ENCODE measurements around the gene MAPT. TPM values are rescaled to one million over a fixed set of nuclear protein-coding genes. Genes with fewer than 3 reads are reported as not detected.
"Not testable (repeated sequence)": the region's sequence is repeated elsewhere in the genome, so short reads cannot be mapped to it uniquely, and the experiment has no call there.

The MAPT gene
- polyA plus RNA-seq, 1 donor, result 12.3 TPM

DNA sequence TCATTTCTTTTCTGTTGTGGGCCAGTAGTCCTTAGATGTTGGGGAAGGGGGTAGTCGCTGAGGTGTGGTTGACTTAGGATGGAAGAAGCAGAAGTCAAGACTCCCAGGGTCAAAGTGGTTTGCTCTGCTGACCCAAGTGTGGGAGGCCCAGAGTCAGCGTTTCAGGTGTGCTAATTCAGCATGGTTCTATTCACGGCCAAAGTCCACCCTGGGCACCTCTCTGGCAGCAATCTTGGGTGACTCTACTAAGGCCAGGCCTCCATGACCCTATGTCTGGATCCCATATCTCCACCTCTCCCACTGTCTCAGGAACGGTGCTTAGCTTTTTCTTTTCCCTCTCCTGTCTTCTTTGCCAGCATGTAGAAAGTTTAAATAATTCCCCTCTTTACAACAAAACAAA, 32.9 kb downstream of the MAPT start:
- no peak for DNase-seq (ENCODE audit: low read depth)

DNA sequence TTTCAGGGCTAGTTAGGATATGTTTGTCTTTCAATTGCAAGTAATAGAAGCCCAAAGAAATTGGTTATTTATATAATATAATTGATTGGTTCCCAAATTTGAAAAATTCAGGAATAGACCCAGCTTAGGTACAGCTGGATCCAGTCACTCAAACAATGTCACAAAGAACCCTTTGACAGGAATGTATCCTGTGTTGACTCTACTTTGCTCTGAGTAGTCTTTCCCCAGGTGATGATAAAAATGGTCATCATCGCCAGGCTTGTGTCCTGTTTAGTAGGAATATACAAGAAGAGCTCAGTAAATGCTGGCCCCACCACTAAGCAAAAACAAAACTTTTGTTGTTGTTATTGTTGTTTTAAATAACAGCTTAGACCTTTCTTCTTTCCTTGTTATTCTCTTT, 35.0 kb downstream of the MAPT start:
- no peak for DNase-seq (ENCODE audit: low read depth)

DNA sequence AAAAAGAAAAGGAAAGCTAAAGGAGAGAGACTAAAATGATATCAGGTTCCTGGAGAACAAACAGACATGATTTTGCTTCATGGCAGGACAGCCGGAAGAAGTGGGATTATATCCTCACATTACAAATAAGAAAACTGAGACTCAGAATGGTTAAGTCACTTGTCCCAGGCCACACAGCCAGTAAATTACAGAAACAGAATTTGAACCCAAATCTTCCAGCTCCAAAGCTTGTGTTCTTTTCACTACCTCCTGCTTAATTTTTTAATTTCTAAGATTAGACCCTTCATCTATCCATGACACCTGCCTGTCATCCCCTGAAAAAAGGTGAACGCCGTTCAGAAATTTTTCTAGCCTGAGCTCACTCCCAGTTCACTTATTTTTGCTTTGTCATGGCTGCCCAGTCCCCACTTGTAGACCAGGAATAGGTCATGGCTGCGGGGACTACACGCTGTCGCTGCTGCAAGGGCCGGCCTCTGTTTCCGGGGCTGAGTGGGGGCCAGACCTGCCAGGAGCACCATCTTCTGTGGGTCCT, 36.1 kb downstream of the MAPT start:
- DNase-seq (ENCODE audit: low read depth), result no peak

DNA sequence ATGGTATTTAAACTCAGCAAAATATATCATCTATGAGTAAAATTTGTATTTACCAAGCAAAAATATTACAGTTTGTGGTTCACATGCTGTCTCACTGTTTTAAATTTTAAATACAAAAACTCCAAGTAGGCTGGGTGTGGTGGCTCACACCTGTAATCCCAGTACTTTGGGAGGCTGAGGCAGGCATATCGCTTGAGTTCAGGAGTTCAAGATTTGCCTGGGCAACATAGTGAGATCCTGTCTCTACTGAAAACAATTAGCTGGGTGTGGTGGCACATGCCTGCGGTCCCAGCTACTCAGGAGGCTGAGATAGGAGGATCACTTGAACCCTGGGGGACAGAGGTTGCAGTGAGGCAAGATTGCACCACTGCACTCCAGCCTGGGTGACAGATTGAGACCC, 37.3 kb downstream of the MAPT start:
- no peak for DNase-seq (ENCODE audit: low read depth)

DNA sequence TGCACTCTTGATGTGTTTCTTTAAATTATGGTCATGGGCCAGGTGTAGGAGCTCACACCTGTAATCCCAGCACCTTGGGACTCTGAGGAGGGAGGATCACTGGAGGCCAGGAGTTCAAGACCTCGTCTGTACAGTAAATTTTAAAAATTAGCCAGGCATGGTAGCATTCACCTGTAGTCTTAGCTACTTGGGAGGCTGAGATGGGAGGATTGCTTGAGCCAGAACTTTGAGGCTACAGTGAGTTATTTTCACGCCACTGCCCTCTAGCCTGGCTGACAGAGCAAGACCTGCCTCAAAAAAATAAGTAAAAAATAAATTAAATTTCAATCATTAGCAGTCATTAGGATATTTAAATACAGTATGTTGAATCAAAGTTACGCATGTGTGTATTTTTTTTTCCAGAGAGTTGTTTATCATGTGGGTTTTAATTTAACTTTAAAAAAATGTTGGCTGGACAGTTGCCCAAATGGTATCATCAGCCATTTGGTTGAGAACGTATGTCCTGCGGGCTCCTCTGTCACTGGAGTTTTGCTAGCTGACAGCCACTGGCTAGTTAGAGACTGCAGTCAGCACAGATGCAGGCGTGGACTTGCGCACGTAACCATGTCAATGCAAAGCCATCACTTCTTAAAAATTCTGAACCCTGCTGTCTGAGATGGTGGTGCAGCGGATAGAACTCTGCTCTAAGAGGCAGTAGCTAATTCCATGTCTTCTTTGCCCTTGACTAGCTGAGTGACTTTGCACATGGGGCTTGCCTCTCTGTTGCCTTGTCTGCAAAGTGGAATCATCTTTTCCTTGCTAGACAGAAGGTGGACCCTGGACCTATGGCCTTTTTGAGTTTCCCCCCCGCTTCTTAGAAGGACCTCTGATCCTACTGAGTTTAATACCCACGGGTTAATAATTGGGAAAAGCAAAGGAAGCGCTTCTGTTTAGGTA, 40.0 kb downstream of the MAPT start:
- DNase-seq (ENCODE audit: low read depth), result no peak

DNA sequence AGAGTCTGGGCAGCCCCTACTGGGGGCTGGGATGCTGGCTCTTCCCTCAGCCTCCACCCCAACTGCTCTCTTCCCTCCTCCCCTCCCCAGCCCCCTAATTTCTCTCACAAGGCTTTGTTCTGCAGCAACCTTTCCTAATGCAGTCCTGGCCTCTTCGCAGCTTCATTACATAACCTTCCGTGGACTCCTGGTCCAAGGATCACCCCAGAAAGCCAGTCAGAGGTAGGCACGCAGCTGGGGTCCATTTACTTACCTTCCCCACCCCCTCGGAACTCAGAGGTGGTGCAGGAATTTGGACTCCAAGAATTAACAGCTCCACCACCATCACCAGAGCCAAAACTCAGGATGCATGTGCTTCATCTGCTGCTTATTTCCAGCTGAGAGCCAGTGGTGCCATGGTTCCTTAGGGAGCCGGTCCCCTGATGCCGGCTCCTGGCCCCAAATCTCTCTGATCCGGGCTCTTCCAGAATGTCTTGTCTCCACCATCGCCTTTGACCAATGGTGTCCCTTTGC, 40.9 kb downstream of the MAPT start:
- DNase-seq (ENCODE audit: low read depth), result no peak

DNA sequence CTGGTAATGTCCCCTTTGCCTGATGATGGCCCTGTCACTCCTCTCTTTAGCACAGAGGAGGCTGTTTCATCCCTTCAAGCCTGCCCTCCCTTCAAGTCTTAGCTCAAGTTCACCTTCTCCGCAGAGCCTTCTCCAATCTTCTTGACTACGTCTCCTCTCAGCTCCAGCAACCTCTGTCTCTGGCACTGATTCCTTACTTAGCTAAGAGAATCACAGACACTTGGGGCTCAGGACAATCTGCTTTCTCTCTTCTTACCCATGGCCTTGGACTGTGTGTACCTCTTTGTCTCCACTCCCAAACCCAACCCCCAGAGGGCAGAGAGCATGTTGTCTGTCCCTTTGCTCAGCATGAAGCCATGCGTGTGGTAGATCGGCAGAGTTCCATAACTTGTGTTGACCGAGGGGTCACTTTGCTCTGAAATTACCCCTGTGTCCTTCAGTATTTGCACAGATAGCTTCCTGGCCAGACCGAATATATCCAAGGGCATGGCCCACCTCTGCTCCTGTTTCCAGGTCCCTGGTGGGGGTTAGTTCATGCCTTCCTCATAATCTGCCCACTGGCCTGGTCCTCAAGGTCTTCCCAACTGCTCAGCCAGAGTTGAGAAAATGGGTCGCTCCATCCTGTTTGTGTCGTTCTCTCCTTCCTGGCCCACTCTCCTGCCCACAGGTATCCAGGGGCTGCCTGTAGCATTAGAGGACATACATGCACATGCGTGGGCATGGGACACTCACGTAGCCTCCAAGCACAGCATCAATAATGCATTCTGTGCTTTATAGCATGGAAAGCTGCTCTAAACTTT, 41.6 kb downstream of the MAPT start:
- DNase-seq (ENCODE audit: low read depth), result no peak

DNA sequence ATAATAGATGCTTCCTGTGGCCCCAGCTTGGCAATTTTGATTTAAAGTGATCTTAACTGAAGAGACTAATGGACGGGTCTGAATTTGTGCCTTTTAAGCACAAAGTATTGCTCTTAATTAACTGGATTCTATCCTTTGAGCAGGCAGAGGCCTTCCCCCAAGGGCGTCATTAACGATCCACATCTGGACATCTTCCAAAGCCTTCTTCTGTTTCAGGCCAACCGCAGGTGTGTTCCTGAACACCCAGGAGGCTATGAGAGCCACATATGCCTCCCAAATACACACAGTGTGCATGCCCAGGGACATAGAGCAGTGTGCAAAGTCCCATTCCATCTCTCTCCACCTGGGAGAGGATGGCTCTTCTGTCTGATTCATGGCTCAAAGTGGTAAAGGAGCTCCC, 42.3 kb downstream of the MAPT start:
- DNase-seq (ENCODE audit: low read depth), result no peak

DNA sequence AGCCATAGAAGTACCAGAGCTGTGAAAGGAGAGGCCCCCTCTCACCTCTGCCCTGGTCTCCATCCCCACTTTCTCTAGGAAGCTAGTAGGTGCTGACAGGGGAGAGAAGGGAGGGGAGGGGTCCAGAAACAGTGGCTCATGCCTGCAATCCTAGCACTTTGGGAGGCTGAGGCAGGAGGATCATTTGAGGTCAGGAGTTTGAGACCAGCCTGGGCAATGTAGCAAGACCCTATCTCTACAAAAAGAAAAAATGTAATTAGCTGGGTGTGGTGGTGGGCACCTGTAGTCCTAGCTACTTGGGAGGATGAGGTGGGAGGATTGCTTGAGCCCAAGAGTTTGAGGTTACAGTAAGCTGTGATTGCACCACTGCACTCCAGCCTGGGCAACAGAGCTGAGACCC, 42.8 kb downstream of the MAPT start:
- DNase-seq (ENCODE audit: low read depth), result not testable (repeated sequence)

DNA sequence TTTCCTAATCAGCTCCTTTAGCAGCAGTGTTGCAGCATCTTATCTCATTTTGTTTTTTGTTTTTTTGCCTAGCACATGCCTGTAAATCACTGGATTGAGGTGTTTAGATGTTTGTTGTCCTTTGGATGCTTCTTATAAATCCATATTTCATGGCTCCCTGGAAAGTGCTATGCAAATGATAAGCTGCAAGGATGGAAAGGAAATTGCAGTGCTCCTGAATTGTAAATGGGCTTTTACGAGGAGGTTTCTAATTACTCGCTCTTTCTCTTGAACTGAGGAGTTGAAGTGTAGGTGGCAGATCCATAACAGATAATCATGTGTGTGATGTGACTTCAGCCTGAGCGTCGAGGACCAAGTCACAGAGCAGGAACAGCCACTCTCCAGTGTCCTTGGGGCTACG, 45.0 kb downstream of the MAPT start:
- no peak for DNase-seq (ENCODE audit: low read depth)

DNA sequence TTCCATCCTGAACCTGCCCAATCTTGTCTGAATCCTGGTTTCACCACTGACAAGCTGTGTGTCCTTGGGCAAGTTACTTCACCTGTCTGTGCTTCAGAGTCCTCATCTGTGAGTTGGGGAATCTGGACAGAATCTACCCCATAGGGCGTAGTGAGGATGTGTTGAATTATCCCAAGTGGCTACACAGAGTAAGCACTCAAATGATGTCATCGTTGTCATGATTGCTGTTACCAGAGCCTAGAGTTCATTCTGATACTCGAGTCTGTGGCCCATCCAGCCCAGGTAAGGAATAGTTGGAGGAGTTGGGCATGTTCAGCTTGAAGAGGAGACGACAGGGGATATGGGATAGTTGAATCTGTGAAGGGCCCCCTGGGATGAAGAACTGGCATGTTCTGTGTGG, 45.9 kb downstream of the MAPT start:
- DNase-seq (ENCODE audit: low read depth), result no peak

DNA sequence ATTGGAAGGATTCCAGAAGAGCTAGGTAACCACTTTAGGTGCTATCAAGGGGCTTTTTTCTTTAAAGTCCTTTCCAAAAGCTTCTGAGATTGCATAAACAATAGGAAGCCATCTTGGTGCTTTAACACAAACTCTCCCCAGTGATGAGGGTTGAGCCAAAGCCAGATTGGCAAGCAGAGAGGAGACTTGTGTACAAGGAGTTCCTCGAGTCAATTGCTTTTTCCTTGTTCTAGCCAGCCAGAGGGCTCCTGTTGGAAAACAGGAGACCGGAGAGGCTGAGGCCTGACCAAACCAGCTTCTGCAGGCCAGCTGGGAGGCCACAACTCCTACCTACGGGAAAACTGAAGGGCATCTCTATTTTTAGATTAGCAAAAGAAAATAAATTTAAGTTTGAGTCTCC, 46.5 kb downstream of the MAPT start:
- no peak for DNase-seq (ENCODE audit: low read depth)

DNA sequence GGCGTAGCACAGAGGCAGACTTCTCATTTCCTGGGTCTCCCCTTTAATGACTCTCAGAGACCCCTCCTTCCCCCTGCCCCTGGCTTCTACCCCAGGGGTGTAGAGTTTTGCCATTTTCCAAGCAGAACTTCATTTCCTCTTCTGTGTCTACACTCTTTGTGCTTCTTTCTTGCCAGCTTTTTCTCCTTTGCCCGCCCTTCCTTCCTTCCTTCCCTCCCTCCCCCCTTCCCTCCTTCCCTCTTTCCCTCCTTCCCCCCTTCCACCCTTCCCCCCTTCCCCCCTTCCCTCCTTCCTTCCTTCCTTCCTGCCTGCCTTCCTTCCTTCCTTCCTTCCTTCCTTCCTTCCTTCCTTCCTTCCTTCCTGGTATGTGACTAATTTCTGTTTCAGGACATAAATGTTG, 47.0 kb downstream of the MAPT start:
- DNase-seq (ENCODE audit: low read depth), result no peak

DNA sequence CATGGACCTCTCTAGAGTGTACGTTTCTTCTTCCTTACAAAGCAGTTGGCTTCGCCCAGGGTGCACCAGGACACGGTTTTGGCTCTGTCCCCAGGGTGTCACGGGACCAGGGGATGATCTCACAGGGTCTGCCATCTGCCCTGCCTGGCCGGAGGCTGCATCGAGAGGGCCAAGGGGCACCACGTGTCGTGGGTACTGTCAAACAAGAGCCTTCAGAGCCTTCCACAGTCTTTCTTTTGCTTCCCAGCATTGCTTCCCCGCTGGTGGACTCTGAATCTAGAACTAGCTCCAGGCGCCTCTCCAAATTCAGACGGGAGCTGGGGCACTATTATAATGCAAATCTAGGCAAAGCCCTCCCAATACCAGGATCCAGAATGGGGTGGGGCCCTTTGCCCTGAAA, 47.9 kb downstream of the MAPT start:
- DNase-seq (ENCODE audit: low read depth), result no peak

DNA sequence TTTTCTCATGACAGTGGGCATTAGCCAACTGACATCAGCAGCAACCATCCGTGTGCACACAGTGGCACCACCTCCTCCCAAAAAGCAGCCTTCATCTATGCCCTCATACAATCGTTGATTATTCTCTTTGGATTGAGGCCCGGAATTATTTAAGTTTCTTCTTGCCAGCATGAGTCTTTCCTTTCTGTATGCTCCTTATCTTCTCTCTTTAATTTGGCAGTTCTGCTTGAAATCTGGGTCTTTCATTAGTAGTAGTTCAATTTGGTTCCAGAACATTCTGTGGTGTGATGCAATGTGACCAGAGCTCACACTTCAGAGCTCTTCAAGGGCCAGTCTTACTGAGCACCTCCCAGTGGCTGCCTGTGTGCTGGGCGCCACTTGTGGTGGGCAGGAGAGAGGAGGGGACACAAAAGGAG, 52.5 kb downstream of the MAPT start:
- DNase-seq (ENCODE audit: low read depth), result no peak

DNA sequence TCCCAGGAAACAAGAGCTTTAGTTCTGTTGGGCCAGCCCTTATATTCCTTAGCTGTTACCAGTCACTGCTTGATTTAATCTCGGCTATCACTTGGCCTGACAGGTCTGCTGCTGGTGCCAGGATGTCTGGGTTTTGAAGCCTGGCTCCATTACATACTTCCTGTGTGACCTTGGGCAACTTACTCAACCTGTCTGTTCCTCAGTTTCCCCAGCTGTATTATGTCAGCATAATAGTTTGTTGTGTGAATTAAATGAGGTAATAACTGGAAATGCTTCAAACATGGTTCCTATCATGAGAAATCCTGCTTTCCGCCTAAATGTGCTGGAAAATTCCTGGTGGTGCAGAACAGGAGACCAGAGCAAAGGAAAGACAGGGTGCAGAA, 54.1 kb downstream of the MAPT start:
- no peak for DNase-seq (ENCODE audit: low read depth)

DNA sequence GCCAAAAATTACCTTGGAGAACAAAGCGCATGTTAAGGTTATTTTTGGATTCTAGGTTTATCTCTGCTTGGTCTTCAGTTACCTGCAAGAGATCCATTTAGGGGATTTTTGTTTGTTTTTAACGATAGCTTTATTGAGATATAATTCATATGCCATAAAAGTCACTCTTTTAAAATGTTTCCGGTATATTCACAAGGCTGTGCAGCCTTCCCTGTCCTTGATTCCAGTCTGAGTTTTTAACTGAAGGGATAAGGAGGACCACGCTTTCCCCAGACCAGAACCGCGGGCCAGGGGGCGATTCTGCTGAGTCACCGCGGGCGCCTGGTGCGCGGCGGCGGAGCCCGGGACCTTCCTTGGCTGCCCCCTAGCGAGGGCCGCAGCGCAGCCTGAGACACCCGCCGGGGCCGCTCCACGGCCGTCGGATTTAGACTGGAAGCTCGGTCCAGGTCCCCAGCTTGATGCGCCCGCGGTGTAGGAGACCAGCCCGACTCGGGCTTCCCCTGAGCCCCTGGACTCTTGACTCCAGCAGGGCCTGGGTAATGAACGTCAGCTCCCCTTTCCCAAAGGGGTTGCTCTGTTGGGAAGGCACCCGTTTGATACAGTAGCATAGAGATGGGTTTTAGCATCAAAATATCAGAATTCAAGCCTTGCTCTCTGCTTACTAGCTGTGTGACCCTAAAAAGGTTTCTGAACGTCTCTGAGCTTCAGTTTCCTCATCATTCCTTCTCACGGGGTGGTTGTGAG, 54.7 kb downstream of the MAPT start:
- DNase-seq (ENCODE audit: low read depth), result no peak

DNA sequence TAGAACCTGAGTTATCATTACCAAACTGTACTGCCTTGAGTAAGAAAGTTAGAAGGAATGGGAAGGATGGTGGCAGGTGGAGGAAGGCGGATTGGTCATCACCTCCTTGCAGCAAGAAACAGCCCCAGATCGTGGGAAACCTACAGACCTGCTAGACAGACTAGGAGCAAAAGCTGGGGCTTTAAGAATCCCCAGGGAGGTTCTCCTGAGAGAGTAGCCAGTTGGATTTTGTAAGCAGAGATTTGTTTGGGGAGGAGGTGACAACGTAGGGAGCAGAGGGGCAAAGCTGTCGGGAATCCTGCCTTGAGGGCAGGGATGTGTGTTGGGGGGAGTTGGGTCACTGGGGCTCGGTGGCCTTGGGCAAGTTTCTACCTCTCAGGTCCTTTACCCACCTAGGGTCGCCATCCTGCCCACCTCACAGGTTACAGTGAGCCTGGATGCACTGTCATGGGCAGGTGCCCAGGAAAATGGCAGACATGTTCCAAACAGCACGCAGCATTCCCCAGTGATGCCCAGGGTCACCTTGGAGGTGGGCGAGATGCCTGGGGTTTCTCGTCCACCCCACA, 55.5 kb downstream of the MAPT start:
- DNase-seq (ENCODE audit: low read depth), result no peak

DNA sequence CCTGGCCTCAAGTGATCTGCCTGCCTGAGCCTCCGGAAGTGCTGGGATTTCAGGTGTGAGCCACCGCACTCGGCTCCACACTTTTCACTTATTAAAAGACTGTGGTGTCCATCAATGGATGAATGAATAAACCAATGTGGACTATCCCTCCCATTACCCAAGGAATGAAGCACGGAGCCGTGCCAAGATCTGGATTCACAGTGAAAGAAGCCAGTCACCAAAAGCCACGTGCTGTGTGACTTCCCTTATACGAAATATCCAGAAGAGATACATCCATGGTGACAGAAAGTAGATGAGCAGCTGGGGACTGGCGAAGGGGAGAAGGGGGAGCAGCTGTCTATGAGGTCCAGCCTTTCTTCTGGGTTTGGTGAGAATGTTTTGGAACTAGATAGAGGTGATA, 56.5 kb downstream of the MAPT start:
- no peak for DNase-seq (ENCODE audit: low read depth)

DNA sequence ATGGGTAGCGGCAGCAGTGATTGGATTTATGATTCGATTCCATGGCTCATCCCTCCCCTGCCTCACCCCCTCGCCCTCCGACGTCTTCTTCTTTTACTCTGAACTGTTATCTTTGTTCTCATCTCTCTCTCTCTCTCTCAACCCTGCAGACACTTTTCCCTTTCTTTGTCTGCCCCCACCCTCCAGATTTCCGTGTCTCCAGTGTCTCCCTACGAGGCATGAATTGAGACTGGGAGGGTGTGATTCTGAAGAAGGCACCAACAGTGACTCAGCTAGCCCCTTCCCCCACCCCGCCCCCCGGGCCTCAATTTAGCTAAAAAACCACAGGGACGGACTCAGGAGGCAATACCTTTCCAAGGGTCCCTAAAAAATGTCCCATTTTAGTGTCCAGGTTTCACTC, 57.0 kb downstream of the MAPT start:
- no peak for DNase-seq (ENCODE audit: low read depth)

DNA sequence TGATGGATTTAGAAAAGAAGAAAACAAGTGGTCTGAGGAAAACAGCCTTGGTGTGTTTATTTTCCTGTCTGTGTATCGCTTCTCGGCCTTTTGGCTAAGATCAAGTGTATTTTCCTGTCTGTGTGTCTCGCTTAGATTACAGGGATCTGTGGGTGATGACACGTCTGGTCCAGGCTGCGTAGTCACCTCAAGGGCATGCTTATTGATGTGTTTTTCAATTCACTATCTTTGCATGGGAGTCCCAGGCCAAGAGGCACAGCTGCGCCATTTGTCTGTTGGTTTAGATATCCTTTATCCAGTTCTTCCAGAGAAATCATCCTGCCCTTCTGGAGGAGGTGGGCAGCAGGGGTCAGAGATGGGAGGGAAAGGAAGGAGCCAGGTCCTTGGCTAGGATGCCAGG, 57.6 kb downstream of the MAPT start:
- no peak for DNase-seq (ENCODE audit: low read depth)
